Heart right ventricle (tissue), 16 donors: ENCODE measurements around the gene LSM4. TPM values are rescaled to one million over a fixed set of nuclear protein-coding genes. Genes with fewer than 3 reads are reported as not detected.
"Not testable (repeated sequence)": the region's sequence is repeated elsewhere in the genome, so short reads cannot be mapped to it uniquely, and the experiment has no call there.

ENCODE experiments used
- ATAC-seq, 8 donors: fragments of 200-7000 bp; cut with Tn5 transposase; one replicate each; pipeline ENCODE4 v1.9.1; 2020; ENCODE audit warnings: mild to moderate bottlenecking in 8 of 8, moderate library complexity in 8 of 8, moderate number of reproducible peaks in 1 of 8
- DNase-seq, 2 donors: peaks; one replicate each; pipeline ENCODE4 v3.0.0-alpha.2; 2020
- H3K27ac ChIP-seq, 10 donors: fragments of 200-600 bp; sonication (generic) in 2 of 10; one replicate each; pipeline versions ENCODE4 v1.5.0 to v1.8.0; 2020 to 2022; ENCODE audit warnings: mild to moderate bottlenecking in 3 of 10
- H3K27me3 ChIP-seq, 7 donors: fragments of 200-600 bp; one replicate each; pipeline ENCODE4 v1.8.0; 2021 to 2022; ENCODE audit warnings: mild to moderate bottlenecking in 2 of 7
- H3K36me3 ChIP-seq, 9 donors: fragments of 200-600 bp; sonication (generic) in 1 of 9; one replicate each; pipeline versions ENCODE4 v1.5.0 to v1.8.0; 2020 to 2022; ENCODE audit warnings: mild to moderate bottlenecking in 2 of 9
- H3K4me1 ChIP-seq, 9 donors: fragments of 200-600 bp; sonication (generic) in 1 of 9; one replicate each; pipeline versions ENCODE4 v1.5.0 to v1.8.0; 2020 to 2022; ENCODE audit warnings: mild to moderate bottlenecking in 4 of 9
- H3K4me3 ChIP-seq, 10 donors: fragments of 200-600 bp; sonication (generic) in 2 of 10; one replicate each; pipeline versions ENCODE4 v1.5.0 to v1.8.0; 2020 to 2022; ENCODE audit warnings: mild to moderate bottlenecking in 7 of 10, moderate library complexity in 2 of 10
- H3K9me3 ChIP-seq, 11 donors: fragments of 200-600 bp in 10 of 11; sonication (generic) in 2 of 11; one replicate each; pipeline versions ENCODE4 v1.5.0 to v1.8.0; 2013 to 2022; ENCODE audit warnings: mild to moderate bottlenecking in 2 of 11, control low read depth in 1 of 11, moderate library complexity in 1 of 11
- WGBS, 2 donors: extraction: QIAGEN DNeasy Blood & Tissue Kit; methylation state at CpG; one replicate each; pipeline ENCODE4 v1.1.7; 2013; ENCODE audit warnings: inconsistent platforms in 1 of 2; 5-methylcytosine and 5-hydroxymethylcytosine counted together
- intact Hi-C, 10 donors: fragments of 100-400 bp; cut with DNase I; formaldehyde crosslinking; loops; one replicate each; pipeline versions ENCODE4 v1.11.1 to v1.14.2; 2022
- polyA plus RNA-seq, 2 donors: library from polyadenylated mRNA; stranded (reverse); fragments of 200-250 nt; gene quantifications; one replicate each; pipeline ENCODE4 v1.2.3, GENCODE V29; 2013
- total RNA-seq, 10 donors: library from RNA; stranded (reverse); fragmentation: NEBNext Ultra II Directional in 3 of 10; extraction: Animal tissue kit (Norgen Biotek cat#: 25700) in 3 of 10; gene quantifications; one replicate each; pipeline versions ENCODE4 v1.2.1 to v1.2.4, GENCODE V29; 2021 to 2023
- TF ChIP-seq, protein P1 (sequence below), 9 donors: fragments of 200-600 bp; sonication (generic) in 2 of 9; IDR thresholded peaks; one replicate each; pipeline versions ENCODE4 v1.5.0 to v1.8.0; 2021 to 2022; ENCODE audit warnings: antibody characterized with exemption in 9 of 9, mild to moderate bottlenecking in 5 of 9, moderate library complexity in 1 of 9
- donor health status: Arrhythmogenic right ventricular cardiomyopathy.
- donor health status: ischemic (EF 13 %, LVEDD 7.1; RV severe dilation, severe dysfunction).
- donor health status: healthy with polysubstance abuse.
- donor health status: DM: no; HTN: yes; CAD: no.
- donor health status: DM: no; HTN: no; CAD: no.
- donor health status: ischemic (EF 25% LVEDD 6.9; RV normal size, moderate dysfunction).
- donor health status: ischemic (EF 25% LVEDD 5.7; RV mildly dilated, moderate dysfunction).
- donor health status: healthy.
- donor health status: DM: yes; HTN: yes; CAD: no.
- donor health status: Ischemic cardiomyopathy.
- donor health status: ischemic (EF 35%, LVEDD 5.7; RV mildly dilated, moderate dysfunction).
- donor health status: nonischemic (EF 11% LVEDD 7.7; RV severe dilation, severe dysfunction).
- donor health status: DM: yes; HTN: yes; CAD: no.
- donor health status: PGD.
- donor health status: ischemic (EF 29% LVEDD 5.4; RV normal size, mild dysfunction).
- donor health status: nonischemic (EF 23%, LVEDD 6.1; RV moderate dilation, normal function).

The LSM4 gene
- total and polyA plus RNA-seq, 12 donors: 73.2 to 163 (median 93.6) TPM

DNA sequence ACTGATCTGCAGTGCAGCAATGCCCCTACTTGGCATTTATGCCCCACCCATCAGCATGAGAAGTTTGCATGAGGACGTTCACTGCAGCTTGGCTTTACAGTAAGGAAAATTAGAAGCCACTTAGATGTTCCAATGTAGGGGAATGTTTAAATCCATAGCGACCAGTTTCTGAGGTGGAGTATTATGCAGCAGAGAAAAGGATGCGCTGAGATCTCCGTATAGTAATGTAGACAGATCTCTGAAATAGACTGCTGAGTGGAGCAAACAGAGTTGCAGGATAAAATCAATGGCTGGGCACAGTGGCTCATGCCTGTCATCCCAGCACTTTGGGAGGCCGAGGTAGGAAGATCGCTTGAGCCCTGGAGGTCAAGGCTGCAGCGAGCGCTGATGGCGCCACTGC is 27.6 kb upstream of the LSM4 start:
- DNase-seq: no peak
- Histone ChIP-seq H3K27me3 (no peaks in the 10 kb centered on the region), H3K4me1 (no peaks in the 10 kb centered on the region), H3K36me3 (peaks cover 0 to 57% (median 4%) of the 10 kb centered on the region in 9 donors), H3K9me3 (no peaks in the 10 kb centered on the region), H3K4me3 (no peak overlapping the region), H3K27ac (no peak overlapping the region)
- intact Hi-C loops: loop anchor here in 3 of 10 donors (5.0 kb wide), 1 partner anchor 37 kb away; the partner anchor contains the start of gene GDF15 (in 3 of the 3)
- TF ChIP-seq, protein P1, sequence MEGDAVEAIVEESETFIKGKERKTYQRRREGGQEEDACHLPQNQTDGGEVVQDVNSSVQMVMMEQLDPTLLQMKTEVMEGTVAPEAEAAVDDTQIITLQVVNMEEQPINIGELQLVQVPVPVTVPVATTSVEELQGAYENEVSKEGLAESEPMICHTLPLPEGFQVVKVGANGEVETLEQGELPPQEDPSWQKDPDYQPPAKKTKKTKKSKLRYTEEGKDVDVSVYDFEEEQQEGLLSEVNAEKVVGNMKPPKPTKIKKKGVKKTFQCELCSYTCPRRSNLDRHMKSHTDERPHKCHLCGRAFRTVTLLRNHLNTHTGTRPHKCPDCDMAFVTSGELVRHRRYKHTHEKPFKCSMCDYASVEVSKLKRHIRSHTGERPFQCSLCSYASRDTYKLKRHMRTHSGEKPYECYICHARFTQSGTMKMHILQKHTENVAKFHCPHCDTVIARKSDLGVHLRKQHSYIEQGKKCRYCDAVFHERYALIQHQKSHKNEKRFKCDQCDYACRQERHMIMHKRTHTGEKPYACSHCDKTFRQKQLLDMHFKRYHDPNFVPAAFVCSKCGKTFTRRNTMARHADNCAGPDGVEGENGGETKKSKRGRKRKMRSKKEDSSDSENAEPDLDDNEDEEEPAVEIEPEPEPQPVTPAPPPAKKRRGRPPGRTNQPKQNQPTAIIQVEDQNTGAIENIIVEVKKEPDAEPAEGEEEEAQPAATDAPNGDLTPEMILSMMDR (IDR thresholded peaks at IDR 0.05): no peak
- no peak for ATAC-seq
- 85 to 92% methylated on average over 9 of the region's 9 CpGs for WGBS, 2 donors

DNA sequence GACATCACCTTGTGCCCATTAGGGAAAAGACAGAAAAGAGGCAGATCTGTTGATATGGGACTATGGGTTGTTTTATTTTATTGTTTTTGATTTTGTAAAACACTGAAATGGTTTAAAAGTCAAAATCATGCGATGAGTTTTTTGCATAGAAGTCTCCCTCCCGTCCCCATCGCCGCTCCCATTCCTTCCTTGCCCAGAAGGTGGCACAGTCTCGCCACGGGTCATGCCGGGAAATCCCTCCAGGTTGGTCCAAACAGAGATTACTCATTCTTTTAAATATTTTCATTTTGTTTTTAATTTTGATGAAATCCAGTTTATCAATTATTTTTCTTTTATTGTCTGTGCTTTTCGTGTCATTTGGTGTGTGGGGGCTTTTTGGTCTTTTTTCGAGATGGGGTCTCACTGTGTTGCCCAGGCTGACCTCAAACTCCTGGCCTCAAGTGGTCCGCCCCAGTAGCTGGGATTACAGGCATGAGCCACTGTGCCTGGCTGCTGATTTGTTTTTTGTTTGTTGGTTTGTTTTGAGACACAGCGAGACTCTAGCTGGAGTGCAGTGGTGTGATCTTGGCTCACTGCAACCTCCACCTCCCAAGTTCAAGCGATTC is 26.8 kb upstream of the LSM4 start:
- WGBS, 2 donors: 61% methylated on average over 12 of the region's 12 CpGs
- no peak overlapping the region for H3K27ac ChIP-seq
- TF ChIP-seq, protein P1 (IDR thresholded peaks at IDR 0.05): peak; percentile 50 to 86 (median 76)
- no peaks in the 10 kb centered on the region for H3K27me3 ChIP-seq
- peaks cover 0 to 56% (median 2%) of the 10 kb centered on the region in 9 donors for H3K36me3 ChIP-seq
- DNase-seq (peak; percentile 48), ATAC-seq (peak in 6 of 8 donors; percentile 53 to 71 (median 64))
- intact Hi-C loops: loop anchor here (1.0 to 5.0 kb wide), 5 partner anchors 38 to 63 kb away; partner anchors contain the start of gene GDF15 (in 3 of the 10)
- no peak overlapping the region for H3K4me3 ChIP-seq
- H3K9me3 ChIP-seq: no peaks in the 10 kb centered on the region
- H3K4me1 ChIP-seq: no peaks in the 10 kb centered on the region

DNA sequence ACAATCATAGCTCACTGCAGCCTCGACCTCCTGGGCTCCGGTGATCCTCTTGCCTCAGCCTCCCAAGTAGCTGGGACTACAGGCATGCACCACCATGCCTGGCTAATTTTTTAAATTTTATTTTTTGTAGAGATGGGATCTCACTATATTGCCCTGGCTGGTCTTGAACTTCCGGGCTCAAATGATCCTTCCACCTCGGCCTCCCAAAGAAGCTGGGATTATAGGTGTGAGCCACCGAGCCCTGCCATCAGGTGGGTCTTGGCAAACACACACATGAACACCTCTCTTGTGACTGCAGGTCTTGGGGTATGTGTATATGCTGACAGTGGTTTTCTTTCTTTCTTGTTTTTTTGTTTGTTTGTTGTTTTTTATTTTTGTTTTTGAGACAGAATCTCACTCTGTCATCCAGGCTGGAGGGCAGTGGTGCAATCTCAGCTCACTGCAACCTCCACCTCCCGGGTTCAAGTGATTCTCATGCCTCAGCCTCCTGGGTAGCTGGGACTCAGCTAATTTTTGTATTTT is 26.0 kb upstream of the LSM4 start:
- not testable (repeated sequence) for H3K27ac ChIP-seq, H3K4me1 ChIP-seq, DNase-seq, H3K9me3 ChIP-seq, ATAC-seq, H3K27me3 ChIP-seq, H3K4me3 ChIP-seq
- peaks cover 0 to 62% (median 2%) of the 10 kb centered on the region in 9 donors for H3K36me3 ChIP-seq
- WGBS, 2 donors: 90 to 93% methylated on average over 6 of the region's 6 CpGs
- intact Hi-C loops: loop anchor here (1.0 to 5.0 kb wide), 4 partner anchors 58 to 63 kb away; no protein-coding TSS in a partner anchor

DNA sequence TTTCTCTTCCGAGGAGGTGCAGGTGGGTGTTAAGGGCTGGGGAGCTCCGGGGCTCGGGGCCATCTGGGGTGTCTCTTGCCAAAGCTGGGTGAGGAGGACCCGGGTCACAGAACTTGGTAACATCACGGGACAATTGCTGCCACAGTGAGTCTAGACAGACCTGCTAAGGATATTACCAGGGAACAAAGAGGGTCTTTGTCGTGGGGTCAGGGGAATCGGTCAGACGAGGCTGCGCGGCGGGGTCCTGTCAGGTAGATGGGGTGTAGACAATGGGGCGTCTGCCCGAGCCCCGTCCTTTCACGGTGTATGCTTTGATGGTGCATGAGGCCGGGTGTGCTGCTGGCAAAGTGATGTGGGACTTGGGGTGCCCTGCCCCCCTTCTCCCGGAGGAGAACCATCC is 25.3 kb upstream of the LSM4 start:
- ATAC-seq (no peak), DNase-seq (no peak)
- 91 to 93% methylated on average over 17 of the region's 17 CpGs for WGBS, 2 donors
- Histone ChIP-seq H3K27me3 (no peaks in the 10 kb centered on the region), H3K4me1 (no peaks in the 10 kb centered on the region), H3K4me3 (no peak overlapping the region), H3K36me3 (peaks cover 0 to 68% (median 2%) of the 10 kb centered on the region in 9 donors), H3K9me3 (no peaks in the 10 kb centered on the region), H3K27ac (no peak overlapping the region)
- intact Hi-C loops: loop anchor here in 7 of 10 donors (2.0 to 5.0 kb wide), 3 partner anchors 59 to 64 kb away; no protein-coding TSS in a partner anchor
- TF ChIP-seq, protein P1 (IDR thresholded peaks at IDR 0.05): no peak

DNA sequence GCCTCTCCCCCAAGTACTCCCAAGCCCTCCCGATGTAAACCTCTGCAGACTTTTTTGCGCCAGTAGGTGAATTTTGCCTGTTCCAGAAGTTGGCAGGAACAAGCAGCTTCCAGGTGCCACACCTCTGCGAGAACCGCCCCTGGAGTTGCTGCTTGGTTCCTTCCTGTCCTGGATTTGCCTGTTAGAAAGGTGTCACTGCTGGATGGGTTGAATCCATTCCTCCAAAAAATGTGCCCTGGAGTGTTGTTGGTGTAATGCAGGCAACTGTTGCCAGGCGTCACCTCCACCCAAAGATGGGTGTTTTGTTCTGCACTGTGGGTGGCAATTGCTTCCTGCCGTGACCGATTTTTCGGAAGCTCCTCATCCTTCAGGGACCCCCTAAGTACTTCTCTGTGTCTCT is 23.2 kb upstream of the LSM4 start:
- Histone ChIP-seq H3K36me3 (peaks cover 0 to 64% (median 2%) of the 10 kb centered on the region in 9 donors), H3K4me3 (no peak overlapping the region), H3K4me1 (peaks cover 3 to 13% (median 8%) of the 10 kb centered on the region in 9 donors), H3K27ac (no peak overlapping the region), H3K27me3 (no peaks in the 10 kb centered on the region), H3K9me3 (no peaks in the 10 kb centered on the region)
- no peak for DNase-seq
- TF ChIP-seq, protein P1 (IDR thresholded peaks at IDR 0.05): no peak
- ATAC-seq: no peak
- intact Hi-C loops: loop anchor here in 5 of 10 donors (5.0 kb wide), 2 partner anchors 61 to 66 kb away; no protein-coding TSS in a partner anchor
- 72 to 74% methylated on average over 8 of the region's 8 CpGs for WGBS, 2 donors
